ENCODE data around the gene CACNA1A.

GRCh38 chr19:13298565-13299481 is 207.5 kb downstream of the CACNA1A start:
- TF ChIP-seq CTCF (IDR thresholded peaks at IDR 0.05; ENCODE audit: poor library complexity) (no peak), EZH2phosphoT487 (IDR thresholded peaks at IDR 0.05; ENCODE audit: low read depth, severe bottlenecking, unreplicated experiment) (no peak)
